G401 (cell line): ENCODE measurements around the gene HTRA1. TPM values are rescaled to one million over a fixed set of nuclear protein-coding genes. Genes with fewer than 3 reads are reported as not detected.

Source experiments
- total RNA-seq: library from RNA; depleted of rRNA; stranded (reverse); fragments of >200 nt; shearing (Covaris generic); gene quantifications from 2 replicates; pipeline ENCODE4 v1.2.3, GENCODE V29; 2014; rRNA removed

The HTRA1 gene
- total RNA-seq, 1 experiment from 2014 or later = 4.5 TPM

Other genes with a start within 250 kb of the HTRA1 start
- gene BTBD16, start 190.3 kb upstream of the HTRA1 start, total RNA-seq = not detected in 2 replicates
- gene PLEKHA1, start 86.8 kb upstream of the HTRA1 start, total RNA-seq = 10.9 and 21.3 TPM in 2 replicates
- not detected in 2 replicates for gene ARMS2, start 6.9 kb upstream of the HTRA1 start, total RNA-seq
- gene DMBT1, start 99.2 kb downstream of the HTRA1 start, total RNA-seq = not detected in 2 replicates
- not detected in 2 replicates for gene C10orf120, start 238.3 kb downstream of the HTRA1 start, total RNA-seq